H1 (cell line): Measurements from ENCODE around the gene ZWILCH. TPM values are rescaled to one million over a fixed set of nuclear protein-coding genes. Genes with fewer than 3 reads are reported as not detected.
A peak's percentile ranks its signal among the peaks of the same experiment; 100 is the strongest.

Source experiments
- CTCF ChIA-PET: fragments of 300-600 bp; sonication (Branson Sonifier 250); formaldehyde crosslinking; loops from one replicate; lab custom pipeline; 2021; ENCODE audit not compliant: partially characterized antibody; lab: Charles Lee
- POLR2A ChIA-PET: fragments of 300-600 bp; sonication (Branson Sonifier 250); formaldehyde crosslinking; loops from one replicate; lab custom pipeline; 2021; ENCODE audit warnings: inconsistent platforms; ENCODE audit not compliant: partially characterized antibody; lab: Charles Lee
- DNase-seq, 2 experiments: peaks; one replicate each; pipeline versions ENCODE4 v3.0.0 to v3.0.0-alpha.2; 2010 to 2022; ENCODE audit warnings: low spot score in 2 of 2, low read depth in 1 of 2, mixed read lengths in 1 of 2
- FAIRE-seq: peaks from 2 replicates; lab custom pipeline; 2011; peaks lifted over from hg19 to GRCh38; lab: Jason Lieb, UNC
- H2AFZ ChIP-seq: 2 replicates; pipeline ENCODE4 v1.8.1; 2012; ENCODE audit warnings: low read length, inconsistent platforms
- H2AK5ac ChIP-seq: 2 replicates; pipeline ENCODE4 v1.6.1; 2013; ENCODE audit warnings: low read depth, low read length
- H2BK120ac ChIP-seq: replicated peaks from 2 replicates; pipeline ENCODE3; 2013; ENCODE audit warnings: low read depth, low read length, inconsistent platforms
- H2BK12ac ChIP-seq: 2 replicates; pipeline ENCODE4 v1.6.1; 2013; ENCODE audit warnings: low read depth, low read length
- H2BK15ac ChIP-seq: 2 replicates; pipeline ENCODE4 v1.6.1; 2013; ENCODE audit warnings: low read length
- H2BK20ac ChIP-seq: 2 replicates; pipeline ENCODE4 v1.6.1; 2013; ENCODE audit warnings: low read length
- H2BK5ac ChIP-seq: 2 replicates; pipeline ENCODE4 v1.6.1; 2013; ENCODE audit warnings: low read depth, low read length
- H3K14ac ChIP-seq: 2 replicates; pipeline ENCODE4 v1.6.1; 2013; ENCODE audit warnings: inconsistent platforms; ENCODE audit not compliant: insufficient read length
- H3K18ac ChIP-seq: 2 replicates; pipeline ENCODE4 v1.6.1; 2013; ENCODE audit warnings: low read length; ENCODE audit errors: extremely low read depth
- H3K23ac ChIP-seq: 2 replicates; pipeline ENCODE4 v1.6.1; 2013; ENCODE audit warnings: inconsistent platforms; ENCODE audit not compliant: insufficient read length
- H3K23me2 ChIP-seq: 2 replicates; pipeline ENCODE4 v1.6.1; 2013; ENCODE audit warnings: low read depth, low read length
- H3K27ac ChIP-seq: 2 replicates; pipeline ENCODE4 v1.6.1; 2011; ENCODE audit warnings: low read depth, low read length, inconsistent platforms
- H3K27me3 ChIP-seq, 4 experiments: replicated peaks in 1 of 4; 1 replicate in 1 of 4; 2 replicates in 3 of 4; pipeline versions ENCODE4 v1.6.1 to v1.8.1; 2011 to 2013; ENCODE audit warnings: low read length in 3 of 4, mild to moderate bottlenecking in 3 of 4, inconsistent platforms in 2 of 4, mixed read lengths in 2 of 4, moderate library complexity in 1 of 4; ENCODE audit not compliant: control insufficient read depth in 3 of 4, insufficient read depth in 3 of 4; ENCODE audit errors: extremely low read depth in 1 of 4
- H3K36me3 ChIP-seq, 4 experiments: 2 replicates each; pipeline versions ENCODE4 v1.6.1 to v1.8.1; 2011 to 2013; ENCODE audit warnings: mild to moderate bottlenecking in 4 of 4, low read length in 3 of 4, moderate library complexity in 2 of 4, control low read depth in 1 of 4, inconsistent platforms in 1 of 4; ENCODE audit not compliant: insufficient read depth in 4 of 4, control insufficient read depth in 2 of 4
- H3K4ac ChIP-seq: replicated peaks from 2 replicates; pipeline ENCODE3; 2013; ENCODE audit warnings: low read length, low read depth, mixed read lengths, inconsistent platforms; ENCODE audit not compliant: insufficient read length
- H3K4me1 ChIP-seq, 4 experiments: replicated peaks in 1 of 4; 1 replicate in 1 of 4; 2 replicates in 3 of 4; pipeline versions ENCODE4 v1.6.1 to v1.8.1; 2011 to 2013; ENCODE audit warnings: low read length in 3 of 4, inconsistent platforms in 2 of 4, mixed read lengths in 1 of 4; ENCODE audit not compliant: insufficient read depth in 4 of 4, control insufficient read depth in 3 of 4
- H3K4me2 ChIP-seq, 2 experiments: 2 replicates each; pipeline versions ENCODE4 v1.6.1 to v1.8.1; 2011 to 2013; ENCODE audit warnings: low read depth in 2 of 2, low read length in 2 of 2, control low read depth in 1 of 2, inconsistent platforms in 1 of 2, mild to moderate bottlenecking in 1 of 2; ENCODE audit not compliant: insufficient read depth in 1 of 2
- H3K4me3 ChIP-seq, 4 experiments: fragments of 200-600, 300-600 bp in 1 of 4; sonication (generic), shearing (Covaris generic), sonication (Bioruptor Twin) in 1 of 4; 2 replicates each; pipeline versions ENCODE4 v1.5.1 to v1.8.1; 2011 to 2016; ENCODE audit warnings: low read length in 4 of 4, low read depth in 3 of 4, control low read depth in 2 of 4, inconsistent platforms in 2 of 4, mild to moderate bottlenecking in 2 of 4, mixed read lengths in 1 of 4, moderate library complexity in 1 of 4; ENCODE audit not compliant: insufficient read depth in 2 of 4; ENCODE audit errors: extremely low read depth in 1 of 4
- H3K56ac ChIP-seq: replicated peaks from 2 replicates; pipeline ENCODE3; 2013; ENCODE audit warnings: low read depth, mild to moderate bottlenecking, mixed read lengths, low read length, inconsistent platforms; ENCODE audit not compliant: insufficient read length
- H3K79me1 ChIP-seq: 2 replicates; pipeline ENCODE4 v1.6.1; 2013; ENCODE audit warnings: low read depth, low read length, control low read depth
- H3K79me2 ChIP-seq, 2 experiments: 2 replicates each; pipeline versions ENCODE4 v1.6.1 to v1.8.1; 2012 to 2013; ENCODE audit warnings: low read length in 2 of 2, mild to moderate bottlenecking in 2 of 2, inconsistent platforms in 1 of 2; ENCODE audit not compliant: insufficient read depth in 2 of 2, control insufficient read depth in 1 of 2
- H3K9ac ChIP-seq, 4 experiments: replicated peaks in 1 of 4; 1 replicate in 1 of 4; 2 replicates in 3 of 4; pipeline versions ENCODE4 v1.6.1 to v1.8.1; 2011 to 2013; ENCODE audit warnings: low read depth in 3 of 4, low read length in 3 of 4, control low read depth in 2 of 4, mild to moderate bottlenecking in 2 of 4, moderate library complexity in 2 of 4, inconsistent platforms in 1 of 4; ENCODE audit errors: extremely low read depth in 1 of 4
- H3K9me3 ChIP-seq, 2 experiments: 2 replicates each; pipeline versions ENCODE4 v1.6.1 to v1.8.1; 2012 to 2013; ENCODE audit warnings: mild to moderate bottlenecking in 2 of 2, moderate library complexity in 2 of 2, control low read depth in 1 of 2, inconsistent platforms in 1 of 2, low read depth in 1 of 2, low read length in 1 of 2, mixed read lengths in 1 of 2; ENCODE audit not compliant: insufficient read depth in 2 of 2
- H4K20me1 ChIP-seq, 2 experiments: replicated peaks in 1 of 2; 2 replicates each; pipeline versions ENCODE3 to v1.8.1; 2011 to 2013; ENCODE audit warnings: inconsistent platforms in 2 of 2, low read length in 2 of 2, mild to moderate bottlenecking in 1 of 2; ENCODE audit not compliant: insufficient read depth in 2 of 2, control insufficient read depth in 1 of 2
- H4K5ac ChIP-seq: 2 replicates; pipeline ENCODE4 v1.6.1; 2013; ENCODE audit warnings: low read length, low read depth, mixed read lengths, inconsistent platforms; ENCODE audit not compliant: insufficient read length
- H4K8ac ChIP-seq: 2 replicates; pipeline ENCODE4 v1.8.0; 2013; ENCODE audit warnings: mild to moderate bottlenecking, moderate library complexity, low read length, inconsistent platforms; ENCODE audit not compliant: insufficient read depth; ENCODE audit errors: extremely low read depth
- H4K91ac ChIP-seq: replicated peaks from 2 replicates; pipeline ENCODE3; 2013; ENCODE audit warnings: low read length, mixed read lengths, inconsistent platforms; ENCODE audit not compliant: insufficient read length
- CHD2 ChIP-seq: IDR thresholded peaks from 2 replicates; pipeline ENCODE4 v1.6.1; 2012; ENCODE audit warnings: low read length, improper control_type of control experiment
- GABPA ChIP-seq: IDR thresholded peaks from 2 replicates; pipeline ENCODE4 v1.6.1; 2011; ENCODE audit warnings: mild to moderate bottlenecking, low read length, moderate library complexity, borderline replicate concordance; ENCODE audit not compliant: insufficient read depth
- JUND ChIP-seq: IDR thresholded peaks from 2 replicates; pipeline ENCODE4 v1.6.1; 2011; ENCODE audit warnings: mild to moderate bottlenecking, improper control_type of control experiment, low read length
- NANOG ChIP-seq: IDR thresholded peaks from 2 replicates; pipeline ENCODE4 v1.6.1; 2011; ENCODE audit warnings: low read length, low read depth, mild to moderate bottlenecking, inconsistent platforms; ENCODE audit not compliant: insufficient read depth, poor library complexity, severe bottlenecking
- SAP30 ChIP-seq: fragments of 300-600 bp; sonication (generic); IDR thresholded peaks from 2 replicates; pipeline ENCODE4 v1.7.1; 2012; ENCODE audit warnings: low read length, moderate library complexity, mild to moderate bottlenecking, inconsistent platforms; ENCODE audit not compliant: insufficient read depth, insufficient replicate concordance
- SP2 ChIP-seq: IDR thresholded peaks from 2 replicates; pipeline ENCODE4 v1.6.1; 2012; ENCODE audit warnings: mild to moderate bottlenecking, low read length, inconsistent platforms
- SUZ12 ChIP-seq: fragments of 200-600 bp; sonication (generic); IDR thresholded peaks from 2 replicates; pipeline ENCODE4 v1.6.1; 2012; ENCODE audit warnings: mild to moderate bottlenecking, inconsistent platforms, low read length, moderate library complexity, mixed read lengths
- ZNF274 ChIP-seq: IDR thresholded peaks from 2 replicates; pipeline ENCODE4 v1.7.0; 2012; ENCODE audit warnings: low read length, borderline replicate concordance; ENCODE audit errors: extremely low read depth
- WGBS, 2 experiments: shearing (Covaris generic) in 1 of 2; methylation state at CpG; one replicate each; pipeline versions ENCODE4 v1.1.6 to v1.1.7; 2013 to 2015; ENCODE audit warnings: low lambda C conversion rate in 2 of 2, mixed read lengths in 2 of 2, inconsistent platforms in 1 of 2, low coverage in 1 of 2, missing lambda C conversion rate in 1 of 2; ENCODE audit not compliant: insufficient replicate concordance in 2 of 2, insufficient coverage in 1 of 2, insufficient read length in 1 of 2; ENCODE audit errors: extremely low coverage in 1 of 2, missing lambda C conversion rate in 1 of 2; 5-methylcytosine and 5-hydroxymethylcytosine counted together
- polyA plus RNA-seq, 7 experiments: library from polyadenylated mRNA; depleted of rRNA in 3 of 7; stranded (reverse) in 5 of 7; unstranded in 2 of 7; fragments of >200 nt in 5 of 7; fragments of 200-250 nt in 2 of 7; gene quantifications; 1 replicate in 5 of 7; 2 replicates in 1 of 7; 4 replicates in 1 of 7; pipeline versions ENCODE4 v1.2.1 to v1.2.3, GENCODE V29; 2011 to 2013; ENCODE audit warnings: missing spikeins in 2 of 7, mixed read lengths in 2 of 7
- total RNA-seq: library from RNA; stranded (reverse); fragmentation: NEBNext Ultra II Directional; extraction: Animal tissue kit (Norgen Biotek cat#: 25700); gene quantifications from 2 replicates; pipeline ENCODE4 v1.2.1, GENCODE V29; 2021
- TF ChIP-seq, protein P1 (sequence below): IDR thresholded peaks from 2 replicates; pipeline ENCODE4 v1.6.1; 2012; ENCODE audit warnings: inconsistent platforms
- TF ChIP-seq, protein P2 (sequence below), 3 experiments: IDR thresholded peaks; 1 replicate in 2 of 3; 2 replicates in 1 of 3; pipeline versions ENCODE4 v1.5.1 to v1.6.1; 2011; ENCODE audit warnings: low read length in 3 of 3, mild to moderate bottlenecking in 3 of 3, inconsistent platforms in 2 of 3, low read depth in 1 of 3, moderate library complexity in 1 of 3; ENCODE audit not compliant: insufficient read depth in 1 of 3; ENCODE audit errors: control extremely low read depth in 1 of 3

The ZWILCH gene
- total and polyA plus RNA-seq, 2 of the 8 experiments (the other 6 are each of a cell fraction or from before 2014, with no cell fraction given) = 18.1 to 61.5 TPM

DNA sequence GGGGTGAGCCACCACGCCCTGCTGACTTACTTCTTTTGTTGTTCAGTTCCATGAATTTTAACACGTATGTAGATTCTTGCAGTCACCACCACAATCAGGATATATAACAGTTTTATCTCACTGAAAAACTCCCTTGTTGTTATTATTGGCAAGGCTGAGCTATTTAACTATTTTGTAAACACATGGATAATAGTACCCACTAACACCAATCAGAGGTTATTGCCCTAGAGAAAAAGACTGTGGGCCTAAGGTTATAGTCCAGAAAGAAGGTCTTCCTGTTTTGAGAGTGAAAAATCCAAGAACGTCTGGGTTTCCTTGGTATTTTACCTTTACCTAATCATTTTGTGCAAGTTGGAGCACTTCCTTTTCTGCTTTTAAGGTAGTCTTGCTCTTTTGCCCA lies 9.5 kb downstream of the ZWILCH start:
- CTCF ChIA-PET = interaction anchor here (0.6 to 1.4 kb wide), 3 partner anchors 13 to 1251 kb away, joined by 3 read pairs; no protein-coding TSS in a partner anchor
- DNase-seq (no peak), FAIRE-seq (no peak)

More for the DNA sequence above, 9.5 kb downstream of the ZWILCH start:
- Histone ChIP-seq H2AFZ (no peak overlapping the region), H4K91ac (no peak overlapping the region), H3K18ac (no peak overlapping the region), H4K20me1 (peaks cover 0 to 2% of the 10 kb centered on the region in 2 experiments), H2AK5ac (0 out of 2 replicates have a peak overlapping the region, but pooled peaks have one; percentile 14), H3K79me1 (no peaks in the 10 kb centered on the region), H4K8ac (no peak overlapping the region), H3K4ac (no peak overlapping the region), H4K5ac (no peak overlapping the region), H3K27ac (no peak overlapping the region), H3K9ac (no peak overlapping the region), H2BK5ac (no peak overlapping the region), H3K4me1 (no peaks in the 10 kb centered on the region), H3K56ac (no peak overlapping the region), H3K23ac (no peak overlapping the region), H3K4me3 (no peak overlapping the region), H3K79me2 (no peaks in the 10 kb centered on the region), H2BK15ac (no peak overlapping the region), H2BK20ac (no peak overlapping the region), H3K36me3 (peaks cover 3 to 45% (median 21%) of the 10 kb centered on the region in 4 experiments), H3K14ac (no peak overlapping the region), H3K27me3 (no peaks in the 10 kb centered on the region), H3K23me2 (no peaks in the 10 kb centered on the region), H2BK12ac (no peak overlapping the region), H2BK120ac (no peak overlapping the region), H3K4me2 (no peak overlapping the region), H3K9me3 (no peaks in the 10 kb centered on the region)
- WGBS, 2 experiments = 92% methylated on average over 3 of the region's 3 CpGs; no CpG with 5 or more reads in 1 of the 2 experiments
- POLR2A ChIA-PET = interaction anchor here (1.7 to 4.5 kb wide), 2 partner anchors 10 to 13 kb away, joined by 6 to 52 read pairs; partner anchors contain the start of genes RPL4 and ZWILCH
- TF ChIP-seq CHD2 = no peak
- TF ChIP-seq ZNF274 = no peak
- TF ChIP-seq, protein P1, sequence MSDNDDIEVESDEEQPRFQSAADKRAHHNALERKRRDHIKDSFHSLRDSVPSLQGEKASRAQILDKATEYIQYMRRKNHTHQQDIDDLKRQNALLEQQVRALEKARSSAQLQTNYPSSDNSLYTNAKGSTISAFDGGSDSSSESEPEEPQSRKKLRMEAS = no peak
- TF ChIP-seq SP2 = no peak
- no peak for TF ChIP-seq GABPA
- TF ChIP-seq NANOG = no peak
- TF ChIP-seq SAP30 = no peak
- no peak for TF ChIP-seq SUZ12
- no peak for TF ChIP-seq JUND
- TF ChIP-seq, protein P2, sequence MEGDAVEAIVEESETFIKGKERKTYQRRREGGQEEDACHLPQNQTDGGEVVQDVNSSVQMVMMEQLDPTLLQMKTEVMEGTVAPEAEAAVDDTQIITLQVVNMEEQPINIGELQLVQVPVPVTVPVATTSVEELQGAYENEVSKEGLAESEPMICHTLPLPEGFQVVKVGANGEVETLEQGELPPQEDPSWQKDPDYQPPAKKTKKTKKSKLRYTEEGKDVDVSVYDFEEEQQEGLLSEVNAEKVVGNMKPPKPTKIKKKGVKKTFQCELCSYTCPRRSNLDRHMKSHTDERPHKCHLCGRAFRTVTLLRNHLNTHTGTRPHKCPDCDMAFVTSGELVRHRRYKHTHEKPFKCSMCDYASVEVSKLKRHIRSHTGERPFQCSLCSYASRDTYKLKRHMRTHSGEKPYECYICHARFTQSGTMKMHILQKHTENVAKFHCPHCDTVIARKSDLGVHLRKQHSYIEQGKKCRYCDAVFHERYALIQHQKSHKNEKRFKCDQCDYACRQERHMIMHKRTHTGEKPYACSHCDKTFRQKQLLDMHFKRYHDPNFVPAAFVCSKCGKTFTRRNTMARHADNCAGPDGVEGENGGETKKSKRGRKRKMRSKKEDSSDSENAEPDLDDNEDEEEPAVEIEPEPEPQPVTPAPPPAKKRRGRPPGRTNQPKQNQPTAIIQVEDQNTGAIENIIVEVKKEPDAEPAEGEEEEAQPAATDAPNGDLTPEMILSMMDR (IDR thresholded peaks at IDR 0.05; ENCODE audit: control extremely low read depth in 1 of 3, insufficient read depth in 1 of 3, low read depth in 1 of 3, low read length in 3 of 3) = no peak
